NCI-H82 treated with DMSO at 0.1 percent for 48 hours (cell line): ENCODE data around the gene MAST2.
A peak's percentile ranks its signal among the peaks of the same experiment; 100 is the strongest.
"Not testable (repeated sequence)": the region's sequence is repeated elsewhere in the genome, so short reads cannot be mapped to it uniquely, and the experiment has no call there.

Experiments used
- DNase-seq: peaks from one replicate; lab custom pipeline; 2025; ENCODE audit not compliant: unreplicated experiment; lab: John Stamatoyannopoulos, UW

Gene MAST2

DNA sequence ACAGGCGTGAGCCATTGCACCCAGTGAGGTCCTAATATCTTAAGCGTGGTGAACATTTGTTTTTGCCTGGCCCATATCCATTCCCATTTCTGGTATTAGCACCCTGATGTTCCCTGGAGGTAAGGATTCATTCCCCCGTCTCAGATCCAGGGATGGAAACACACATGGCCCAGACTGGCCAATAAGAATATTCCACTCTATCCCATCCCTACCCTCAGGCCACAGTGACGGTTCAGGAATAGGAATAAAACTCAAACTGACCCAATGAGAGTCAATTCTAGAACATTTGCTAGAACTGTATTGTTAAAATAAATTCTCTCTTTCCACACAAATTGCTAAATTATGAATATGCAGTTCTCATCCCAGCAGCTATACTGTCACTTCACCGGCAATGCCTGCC lies 252.9 kb downstream of the MAST2 start:
- DNase-seq: no peak

DNA sequence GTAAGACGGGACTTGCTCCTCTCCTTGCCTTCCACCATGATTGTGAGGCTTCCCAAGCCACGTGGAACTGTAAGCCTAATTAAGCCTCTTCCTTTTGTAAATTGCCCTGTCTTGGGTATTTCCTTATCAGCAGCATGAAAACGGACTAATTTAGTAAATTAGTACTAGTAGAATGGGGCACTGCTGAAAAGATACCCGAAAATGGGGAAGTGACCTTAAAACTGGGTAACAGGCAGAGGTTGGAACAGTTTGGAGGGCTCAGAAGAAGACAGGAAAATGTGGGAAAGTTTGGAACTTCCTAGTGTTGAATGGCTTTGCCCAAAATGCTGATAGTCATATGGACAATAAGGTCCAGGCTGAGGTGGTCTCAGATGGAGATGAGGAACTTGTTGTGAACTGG lies 253.8 kb downstream of the MAST2 start:
- DNase-seq: not testable (repeated sequence)

DNA sequence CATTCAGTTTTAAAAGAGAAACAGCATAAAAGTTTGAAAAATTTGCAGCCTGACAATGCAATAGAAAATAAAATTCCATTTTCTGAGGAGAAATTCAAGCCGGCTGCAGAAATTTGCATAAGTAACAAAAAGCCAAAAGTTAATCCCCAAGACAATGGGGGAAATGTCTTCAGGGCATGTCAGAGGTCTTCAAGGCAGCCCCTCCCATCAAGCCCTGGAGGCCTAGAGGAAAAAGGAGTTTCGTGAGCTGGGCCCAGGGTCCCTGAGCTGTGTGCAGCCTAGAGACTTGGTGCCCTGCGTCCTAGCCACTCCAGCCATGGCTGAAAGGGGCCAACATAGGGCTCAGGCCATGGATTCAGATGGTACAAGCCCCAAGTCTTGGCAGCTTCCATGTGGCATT lies 254.4 kb downstream of the MAST2 start:
- DNase-seq: no peak

GRCh38 chr1:46058936-46059335 lies 255.5 kb downstream of the MAST2 start:
- no peak for DNase-seq

- no peak for DNase-seq
Measured at GRCh38 chr1:46061146-46061545, 257.7 kb downstream of the MAST2 start.

- DNase-seq: peak; percentile 93
Measured at GRCh38 chr1:46062651-46063319, 259.4 kb downstream of the MAST2 start.

DNA sequence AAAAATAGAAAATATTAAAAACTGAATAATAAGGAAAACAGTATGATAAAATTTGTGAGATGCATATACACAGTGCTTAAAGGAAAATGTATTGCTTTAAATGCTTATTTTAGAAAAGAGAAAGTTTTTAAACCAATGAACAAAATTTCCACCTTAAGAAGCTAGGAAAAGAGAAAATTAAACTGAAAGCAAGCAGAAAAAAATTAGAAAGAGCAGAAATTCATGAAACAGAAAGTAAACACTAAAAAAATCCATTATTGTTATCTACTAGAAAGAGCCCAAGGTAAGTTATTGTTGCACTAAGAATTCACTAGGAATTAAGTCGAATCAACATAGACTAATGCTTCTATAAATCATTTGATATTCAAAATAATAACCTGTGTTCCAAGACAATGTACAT lies 261.3 kb downstream of the MAST2 start:
- no peak for DNase-seq

DNA sequence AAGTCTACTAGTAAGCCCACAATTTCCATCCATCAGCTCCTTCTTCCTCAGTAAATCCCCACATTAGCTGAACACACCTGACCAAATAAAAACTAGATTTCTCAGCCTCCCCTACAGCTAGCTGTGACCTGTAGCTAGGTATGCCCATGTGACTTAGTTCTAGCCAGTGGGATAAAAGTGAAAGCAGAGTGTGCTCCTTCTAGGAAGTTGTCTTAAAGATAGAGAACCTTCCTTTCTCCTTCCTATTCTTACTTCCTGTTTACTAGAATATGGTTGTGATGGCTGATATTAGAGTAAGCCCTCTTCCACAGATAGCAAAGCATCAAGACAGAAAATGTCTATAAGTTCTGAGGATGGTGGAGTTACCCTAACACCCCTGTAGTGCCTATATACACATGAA lies 262.0 kb downstream of the MAST2 start:
- DNase-seq: no peak

GRCh38 chr1:46067652-46068051 lies 264.2 kb downstream of the MAST2 start:
- DNase-seq: no peak

- DNase-seq: no peak
Measured at GRCh38 chr1:46068525-46068924, 265.1 kb downstream of the MAST2 start.

DNA sequence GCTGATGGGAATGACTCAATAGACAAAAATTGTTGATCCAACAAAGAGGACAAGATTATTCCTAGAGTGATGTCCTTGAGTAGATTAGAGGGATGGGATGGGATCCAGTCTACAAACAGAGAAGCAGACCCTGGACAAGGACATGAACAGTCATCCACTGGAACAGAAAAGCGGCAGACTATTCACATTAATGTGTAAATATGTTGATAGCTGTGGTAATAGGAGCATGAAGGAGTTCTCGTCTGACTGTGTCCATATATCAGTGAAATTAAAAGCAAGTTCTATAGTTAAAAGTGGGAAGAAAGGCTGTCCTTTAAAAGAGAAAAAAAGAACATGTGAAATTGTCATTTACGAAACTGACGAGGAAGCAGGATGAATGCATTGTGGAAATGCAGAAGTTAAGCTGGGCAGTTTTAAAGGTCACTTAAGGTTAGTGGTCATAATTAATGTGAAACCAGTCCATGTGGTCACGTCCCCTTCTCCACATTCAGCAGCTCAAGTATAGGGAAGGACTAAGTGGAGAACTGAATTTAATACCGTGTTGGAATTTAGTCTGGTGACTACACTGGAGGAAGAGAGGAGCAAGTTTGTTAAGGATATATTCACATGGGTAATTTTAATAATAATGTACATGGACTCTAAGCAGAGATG lies 266.9 kb downstream of the MAST2 start:
- DNase-seq: no peak

DNA sequence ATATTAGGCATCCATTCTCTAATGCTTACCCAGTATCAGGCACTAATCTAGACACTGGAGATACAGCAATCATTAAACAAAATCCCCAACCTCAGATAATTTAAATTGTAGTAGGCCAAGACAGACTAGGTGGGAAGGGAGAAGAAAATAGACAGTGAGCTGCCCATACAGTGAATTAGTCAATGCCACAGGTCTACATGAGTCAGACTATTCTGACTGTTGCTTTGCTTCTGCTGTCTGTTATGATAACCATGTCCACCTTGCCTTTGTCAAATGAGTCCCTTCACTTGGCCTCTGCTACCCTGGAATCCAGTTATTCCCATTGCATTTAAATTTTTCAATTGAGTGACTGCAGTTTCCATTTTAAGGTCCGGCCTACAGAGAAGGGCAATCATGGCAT lies 269.6 kb downstream of the MAST2 start:
- DNase-seq: no peak

GRCh38 chr1:46076343-46076742 lies 272.9 kb downstream of the MAST2 start:
- DNase-seq: no peak

- no peak for DNase-seq
Measured at GRCh38 chr1:46077644-46078043, 274.2 kb downstream of the MAST2 start.

DNA sequence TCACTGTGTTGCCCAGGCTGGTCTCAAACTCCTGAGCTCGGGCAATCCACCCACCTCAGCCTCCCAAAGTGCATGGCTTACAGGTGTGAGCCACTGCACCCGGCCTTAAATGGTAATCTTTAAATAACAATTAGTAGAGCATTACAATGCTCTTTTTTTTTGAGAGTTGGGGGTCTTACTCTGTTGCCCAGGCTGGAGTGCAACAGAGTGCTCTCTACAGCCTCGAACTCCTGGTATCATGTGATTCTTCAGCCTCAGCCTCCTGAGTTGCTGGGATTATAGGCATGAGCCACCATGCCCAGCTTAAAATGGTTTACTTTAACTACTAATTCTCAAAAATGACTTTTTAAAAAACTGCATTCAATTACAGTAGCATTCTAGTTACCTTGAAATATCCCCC lies 276.8 kb downstream of the MAST2 start:
- no peak for DNase-seq

DNA sequence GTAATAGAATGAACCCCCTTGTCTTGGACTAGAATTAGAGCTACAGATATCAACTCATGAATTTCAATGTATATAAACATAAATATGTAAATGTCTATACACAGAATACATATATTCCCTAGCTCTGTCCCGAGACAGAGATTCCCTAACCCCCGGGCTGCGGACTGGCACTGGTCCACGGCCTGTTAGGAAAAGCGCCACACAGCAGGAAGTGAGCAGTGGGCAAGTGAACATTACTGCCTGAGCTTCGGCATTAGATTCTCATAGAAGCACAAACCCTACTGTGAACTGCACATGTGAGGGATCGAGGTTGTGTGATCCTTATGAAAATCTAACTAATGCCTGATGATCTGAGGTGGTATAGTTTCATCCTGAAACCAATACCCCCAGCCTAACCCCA lies 277.8 kb downstream of the MAST2 start:
- DNase-seq: no peak

DNA sequence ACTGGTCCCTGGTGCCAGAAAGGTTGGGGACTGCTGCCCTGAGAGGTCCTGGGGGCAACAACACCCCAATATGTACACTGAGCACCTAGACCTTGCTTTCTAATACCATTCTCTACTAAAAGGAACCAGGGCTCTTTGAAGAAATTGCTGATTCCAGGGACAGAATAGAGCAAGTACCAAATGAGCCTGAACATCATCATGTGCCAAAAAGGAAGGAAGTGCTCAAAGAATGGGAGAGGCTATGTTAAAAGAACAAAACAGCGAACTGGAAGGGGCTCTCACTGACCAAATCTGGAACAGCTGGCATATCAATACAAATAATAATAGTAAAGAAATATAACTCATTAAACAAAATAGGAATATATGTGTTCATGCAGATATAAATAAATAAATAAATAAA lies 278.2 kb downstream of the MAST2 start:
- DNase-seq: no peak

DNA sequence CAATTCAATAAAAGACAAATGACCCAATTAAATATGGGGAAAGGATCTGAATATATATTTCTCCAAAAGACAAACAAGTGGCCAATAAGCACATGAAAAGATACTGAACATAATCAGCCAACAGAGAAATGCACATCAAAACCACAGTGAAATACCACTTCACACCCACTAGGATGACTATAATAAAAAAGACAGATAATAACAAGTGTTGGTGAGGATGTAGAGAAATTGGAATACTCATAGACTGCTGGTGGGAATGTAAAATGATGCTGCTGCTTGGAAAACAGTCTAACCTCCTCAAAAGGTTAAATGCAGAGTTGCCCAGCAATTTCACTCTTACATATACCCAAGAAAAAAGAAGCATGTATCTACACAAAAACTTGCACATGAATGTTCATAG lies 280.2 kb downstream of the MAST2 start:
- no peak for DNase-seq

GRCh38 chr1:46084553-46085451 lies 281.4 kb downstream of the MAST2 start:
- DNase-seq: no peak
